ENCODE results near the gene TRAF2.

DNA sequence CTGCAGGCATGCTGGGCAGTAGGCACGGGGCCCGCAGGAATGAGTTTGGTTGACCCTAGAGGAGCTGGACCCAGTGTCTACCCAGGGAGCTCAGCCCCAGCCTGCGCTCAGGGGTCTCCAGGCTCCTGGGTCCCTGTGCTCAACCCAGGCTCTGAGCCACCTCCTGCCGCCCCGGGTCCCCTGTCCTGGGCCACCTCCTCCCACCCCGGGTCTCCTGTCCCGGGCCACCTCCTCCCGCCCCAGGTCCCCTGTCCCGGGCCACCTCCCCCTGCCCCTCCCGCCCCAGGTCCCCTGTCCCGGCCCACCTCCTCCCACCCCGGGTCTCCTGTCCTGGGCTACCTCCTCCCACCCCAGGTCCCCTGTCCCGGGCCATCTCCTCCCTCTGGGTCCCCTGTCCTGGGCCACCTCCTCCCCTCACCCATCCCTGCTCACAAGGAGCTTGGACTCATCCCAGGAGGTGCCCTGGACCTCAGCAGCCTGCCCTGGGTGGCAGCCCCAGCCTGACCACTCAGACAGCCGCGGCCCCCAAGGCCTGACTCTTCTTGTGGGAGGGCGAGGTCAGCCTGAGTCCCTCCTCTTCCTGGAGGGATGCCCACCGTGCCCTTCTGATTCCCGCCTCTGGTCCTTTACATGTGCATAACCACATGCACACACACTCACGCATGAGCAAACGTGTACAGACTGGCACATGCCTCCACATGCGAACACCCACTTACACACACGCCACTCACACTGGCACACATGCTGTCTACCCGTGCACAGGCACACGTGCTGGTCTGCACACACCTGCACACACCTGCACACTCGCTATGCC, 68.2 kb downstream of the TRAF2 start:
- TF ChIP-seq CTCF (conservative IDR thresholded peaks at IDR 0.05; ENCODE audit: low read depth, low read length): no peak
- TF ChIP-seq EZH2 (IDR thresholded peaks at IDR 0.05; ENCODE audit: borderline replicate concordance, low read depth, low read length, poor library complexity, severe bottlenecking): no peak
